ENCODE results near the gene ZNF385B. TPM values are rescaled to one million over a fixed set of nuclear protein-coding genes. Genes with fewer than 3 reads are reported as not detected.

The ZNF385B gene
- total RNA-seq, 1 experiment from 2014 or later = 9.3 TPM

GRCh38 chr2:179771791-179772190 is 89.6 kb downstream of the ZNF385B start:
- DNase-seq (ENCODE audit: low read depth, low spot score) (no peak), ATAC-seq (no peak)
- Histone ChIP-seq H2AFZ (ENCODE audit: low read depth, low read length, poor library complexity, severe bottlenecking) (no peak overlapping the region), H3K9ac (ENCODE audit: low read length) (no peak overlapping the region), H3K9me2 (ENCODE audit: insufficient read depth) (no peaks in the 10 kb centered on the region), H3K4me3 (replicated peaks in 1 of 2; ENCODE audit: low read depth in 1 of 2, low read length in 2 of 2) (no peak overlapping the region), H3K27me3 (ENCODE audit: insufficient read depth, low read length) (no peaks in the 10 kb centered on the region), H3K4me1 (ENCODE audit: control insufficient read depth in 1 of 2, insufficient read depth in 2 of 2, low read length in 2 of 2) (no peaks in the 10 kb centered on the region), H3K4me2 (ENCODE audit: low read length) (no peak overlapping the region), H3K27ac (ENCODE audit: low read depth, low read length) (no peak overlapping the region), H3K36me3 (ENCODE audit: control insufficient read depth in 1 of 2, insufficient read depth in 2 of 2, low read length in 2 of 2) (no peaks in the 10 kb centered on the region), H3K79me2 (ENCODE audit: insufficient read depth, low read length) (no peaks in the 10 kb centered on the region), H3K9me3 (ENCODE audit: control insufficient read depth in 1 of 2, insufficient read depth in 1 of 2, low read depth in 1 of 2, low read length in 2 of 2) (no peaks in the 10 kb centered on the region), H4K20me1 (ENCODE audit: insufficient read depth) (no peaks in the 10 kb centered on the region)
- RAD21 ChIA-PET (ENCODE audit: low non-redundant PET in 1 of 2, low total read pairs in 2 of 2, uncharacterized antibody in 2 of 2, unreplicated experiment in 2 of 2) = no interaction called here
- intact Hi-C loops (cut with micrococcal nuclease) = no loop called here
- no peak for TF ChIP-seq JUND (IDR thresholded peaks at IDR 0.05)
- TF ChIP-seq EGR1 (IDR thresholded peaks at IDR 0.05; ENCODE audit: low read depth) = no peak
- TF ChIP-seq POLR2AphosphoS5 (IDR thresholded peaks at IDR 0.05; ENCODE audit: low read depth, low read length) = no peak
- no peak for TF ChIP-seq SP1 (IDR thresholded peaks at IDR 0.05; ENCODE audit: low read depth)
- no peak for TF ChIP-seq FOSL1 (IDR thresholded peaks at IDR 0.05; ENCODE audit: low read depth)
- TF ChIP-seq ZFX (IDR thresholded peaks at IDR 0.05) = no peak
- TF ChIP-seq EZH2phosphoT487 (IDR thresholded peaks at IDR 0.05; ENCODE audit: borderline replicate concordance) = no peak
- TF ChIP-seq EZH2 (IDR thresholded peaks at IDR 0.05) = no peak
- TF ChIP-seq TCF7L2 (IDR thresholded peaks at IDR 0.05; ENCODE audit: borderline replicate concordance, extremely low read depth, insufficient read depth, insufficient read length) = no peak
- TF ChIP-seq ZNF274 (IDR thresholded peaks at IDR 0.05; ENCODE audit: low read depth, low read length) = no peak
- TF ChIP-seq CBX3 (IDR thresholded peaks at IDR 0.05; ENCODE audit: low read depth) = no peak
- TF ChIP-seq YY1 (IDR thresholded peaks at IDR 0.05; ENCODE audit: extremely low read depth, insufficient replicate concordance, low read depth, low read length) = no peak
- TF ChIP-seq, protein P1, sequence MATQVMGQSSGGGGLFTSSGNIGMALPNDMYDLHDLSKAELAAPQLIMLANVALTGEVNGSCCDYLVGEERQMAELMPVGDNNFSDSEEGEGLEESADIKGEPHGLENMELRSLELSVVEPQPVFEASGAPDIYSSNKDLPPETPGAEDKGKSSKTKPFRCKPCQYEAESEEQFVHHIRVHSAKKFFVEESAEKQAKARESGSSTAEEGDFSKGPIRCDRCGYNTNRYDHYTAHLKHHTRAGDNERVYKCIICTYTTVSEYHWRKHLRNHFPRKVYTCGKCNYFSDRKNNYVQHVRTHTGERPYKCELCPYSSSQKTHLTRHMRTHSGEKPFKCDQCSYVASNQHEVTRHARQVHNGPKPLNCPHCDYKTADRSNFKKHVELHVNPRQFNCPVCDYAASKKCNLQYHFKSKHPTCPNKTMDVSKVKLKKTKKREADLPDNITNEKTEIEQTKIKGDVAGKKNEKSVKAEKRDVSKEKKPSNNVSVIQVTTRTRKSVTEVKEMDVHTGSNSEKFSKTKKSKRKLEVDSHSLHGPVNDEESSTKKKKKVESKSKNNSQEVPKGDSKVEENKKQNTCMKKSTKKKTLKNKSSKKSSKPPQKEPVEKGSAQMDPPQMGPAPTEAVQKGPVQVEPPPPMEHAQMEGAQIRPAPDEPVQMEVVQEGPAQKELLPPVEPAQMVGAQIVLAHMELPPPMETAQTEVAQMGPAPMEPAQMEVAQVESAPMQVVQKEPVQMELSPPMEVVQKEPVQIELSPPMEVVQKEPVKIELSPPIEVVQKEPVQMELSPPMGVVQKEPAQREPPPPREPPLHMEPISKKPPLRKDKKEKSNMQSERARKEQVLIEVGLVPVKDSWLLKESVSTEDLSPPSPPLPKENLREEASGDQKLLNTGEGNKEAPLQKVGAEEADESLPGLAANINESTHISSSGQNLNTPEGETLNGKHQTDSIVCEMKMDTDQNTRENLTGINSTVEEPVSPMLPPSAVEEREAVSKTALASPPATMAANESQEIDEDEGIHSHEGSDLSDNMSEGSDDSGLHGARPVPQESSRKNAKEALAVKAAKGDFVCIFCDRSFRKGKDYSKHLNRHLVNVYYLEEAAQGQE (IDR thresholded peaks at IDR 0.05; ENCODE audit: low read depth) = no peak
- TF ChIP-seq RAD21 (IDR thresholded peaks at IDR 0.05; ENCODE audit: low read depth) = no peak
- TF ChIP-seq, protein P2, sequence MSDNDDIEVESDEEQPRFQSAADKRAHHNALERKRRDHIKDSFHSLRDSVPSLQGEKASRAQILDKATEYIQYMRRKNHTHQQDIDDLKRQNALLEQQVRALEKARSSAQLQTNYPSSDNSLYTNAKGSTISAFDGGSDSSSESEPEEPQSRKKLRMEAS (IDR thresholded peaks at IDR 0.05) = no peak
- TF ChIP-seq ZBTB33 (IDR thresholded peaks at IDR 0.05; ENCODE audit: extremely low read depth, insufficient replicate concordance, low read length) = no peak
- TF ChIP-seq ELF1 (IDR thresholded peaks at IDR 0.05; ENCODE audit: borderline replicate concordance, low read depth) = no peak
- no peak for TF ChIP-seq SIN3A (IDR thresholded peaks at IDR 0.05; ENCODE audit: low read depth)
- POLR2A ChIA-PET = no interaction called here
- CTCF ChIA-PET = no interaction called here
- BruUV-seq (replicated peaks) = no TSS peak

All from HCT116 (cell line).